ENCODE data around the gene SHROOM2. TPM values are rescaled to one million over a fixed set of nuclear protein-coding genes. Genes with fewer than 3 reads are reported as not detected.
"Not testable (repeated sequence)": the region's sequence is repeated elsewhere in the genome, so short reads cannot be mapped to it uniquely, and the experiment has no call there.

SHROOM2 gene
- total RNA-seq, 1 experiment from 2014 or later, result 14.2 TPM

DNA sequence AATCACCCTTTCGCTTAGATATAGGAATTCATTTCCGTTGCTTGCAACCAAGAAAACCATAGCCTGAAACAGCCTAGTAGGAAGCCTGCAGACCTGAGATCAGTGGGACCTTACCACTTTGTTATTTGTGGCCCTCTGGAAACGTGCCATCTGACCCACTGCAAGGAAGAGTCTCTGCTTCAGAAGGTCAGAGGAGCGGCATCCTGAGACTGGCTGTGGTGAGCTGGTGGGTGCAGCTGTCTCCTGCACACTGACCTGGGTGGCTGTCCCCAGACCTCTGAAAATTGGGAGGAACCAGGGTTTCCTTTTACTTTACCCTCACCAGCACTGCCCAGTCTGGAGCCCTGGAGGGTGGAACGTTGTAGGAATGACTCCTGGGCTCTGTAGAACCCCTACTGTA lies 18.2 kb downstream of the SHROOM2 start:
- POLR2A ChIA-PET, result no interaction called here
- intact Hi-C loops (cut with micrococcal nuclease; ENCODE audit: unreplicated experiment), result no loop called here
- no peak overlapping the region for H3K4me3 Mint-ChIP-seq (ENCODE audit: unreplicated experiment)

DNA sequence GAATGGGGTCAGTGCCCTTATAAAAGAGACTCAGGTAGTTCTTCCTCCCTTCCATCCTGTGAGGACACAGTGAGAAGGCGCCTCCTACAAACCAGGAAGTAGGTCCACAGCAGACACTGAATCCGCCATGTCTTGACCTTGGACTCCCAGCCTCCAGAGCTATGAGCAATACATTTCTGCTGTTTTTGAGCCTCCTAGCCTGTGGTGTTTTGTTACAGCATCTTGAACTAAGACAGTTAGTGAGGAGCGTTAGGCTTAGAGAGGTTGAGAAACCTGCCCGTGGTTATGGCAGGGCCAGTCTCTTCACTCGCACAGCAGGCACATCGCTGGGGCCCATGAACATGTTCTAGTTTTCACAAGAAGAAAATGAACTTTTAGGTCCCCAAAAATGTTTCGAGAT lies 19.7 kb downstream of the SHROOM2 start:
- Histone ChIP-seq H3K9me3 (no peaks in the 10 kb centered on the region), H3K27me3 (replicated peaks; ENCODE audit: control insufficient read depth, insufficient read depth, low read length) (no peaks in the 10 kb centered on the region), H3K36me3 (ENCODE audit: control insufficient read depth, insufficient read depth, low read length) (no peaks in the 10 kb centered on the region), H3K4me1 (no peaks in the 10 kb centered on the region), H3K4me3 (ENCODE audit: low read depth, low read length) (no peak overlapping the region)
- peaks cover 4% of the 10 kb centered on the region for H3K36me3 Mint-ChIP-seq (ENCODE audit: insufficient read depth, unreplicated experiment)
- H3K27ac Mint-ChIP-seq (ENCODE audit: unreplicated experiment), result no peak overlapping the region
- CTCF ChIA-PET, result no interaction called here
- POLR2A ChIA-PET, result no interaction called here
- H3K4me3 Mint-ChIP-seq (ENCODE audit: unreplicated experiment), result no peak overlapping the region
- no peak for DNase-seq
- H3K4me1 Mint-ChIP-seq (ENCODE audit: low read depth, unreplicated experiment), result no peaks in the 10 kb centered on the region
- H3K27me3 Mint-ChIP-seq (ENCODE audit: insufficient read depth, unreplicated experiment), result no peaks in the 10 kb centered on the region
- BruUV-seq (replicated peaks), result no TSS peak
- intact Hi-C loops (cut with micrococcal nuclease; ENCODE audit: unreplicated experiment), result no loop called here
- no peaks in the 10 kb centered on the region for H3K9me3 Mint-ChIP-seq (ENCODE audit: unreplicated experiment)
- TF ChIP-seq, protein P1, sequence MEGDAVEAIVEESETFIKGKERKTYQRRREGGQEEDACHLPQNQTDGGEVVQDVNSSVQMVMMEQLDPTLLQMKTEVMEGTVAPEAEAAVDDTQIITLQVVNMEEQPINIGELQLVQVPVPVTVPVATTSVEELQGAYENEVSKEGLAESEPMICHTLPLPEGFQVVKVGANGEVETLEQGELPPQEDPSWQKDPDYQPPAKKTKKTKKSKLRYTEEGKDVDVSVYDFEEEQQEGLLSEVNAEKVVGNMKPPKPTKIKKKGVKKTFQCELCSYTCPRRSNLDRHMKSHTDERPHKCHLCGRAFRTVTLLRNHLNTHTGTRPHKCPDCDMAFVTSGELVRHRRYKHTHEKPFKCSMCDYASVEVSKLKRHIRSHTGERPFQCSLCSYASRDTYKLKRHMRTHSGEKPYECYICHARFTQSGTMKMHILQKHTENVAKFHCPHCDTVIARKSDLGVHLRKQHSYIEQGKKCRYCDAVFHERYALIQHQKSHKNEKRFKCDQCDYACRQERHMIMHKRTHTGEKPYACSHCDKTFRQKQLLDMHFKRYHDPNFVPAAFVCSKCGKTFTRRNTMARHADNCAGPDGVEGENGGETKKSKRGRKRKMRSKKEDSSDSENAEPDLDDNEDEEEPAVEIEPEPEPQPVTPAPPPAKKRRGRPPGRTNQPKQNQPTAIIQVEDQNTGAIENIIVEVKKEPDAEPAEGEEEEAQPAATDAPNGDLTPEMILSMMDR (IDR thresholded peaks at IDR 0.05; ENCODE audit: insufficient read depth in 1 of 2, low read depth in 1 of 2, low read length in 1 of 2, severe bottlenecking in 1 of 2, unreplicated experiment in 1 of 2), result no peak

More for the DNA sequence above, 18.2 kb downstream of the SHROOM2 start:
- no peaks in the 10 kb centered on the region for H3K4me1 ChIP-seq
- Mint-ChIP-seq H3K27me3 (ENCODE audit: insufficient read depth, unreplicated experiment) (no peaks in the 10 kb centered on the region), H3K27ac (ENCODE audit: unreplicated experiment) (no peak overlapping the region), H3K9me3 (ENCODE audit: unreplicated experiment) (peaks cover 7% of the 10 kb centered on the region), H3K36me3 (ENCODE audit: insufficient read depth, unreplicated experiment) (peaks cover 7% of the 10 kb centered on the region), H3K4me1 (ENCODE audit: low read depth, unreplicated experiment) (no peaks in the 10 kb centered on the region)
- H3K27me3 ChIP-seq (replicated peaks; ENCODE audit: control insufficient read depth, insufficient read depth, low read length), result no peaks in the 10 kb centered on the region
- BruUV-seq (replicated peaks), result no TSS peak
- CTCF ChIA-PET, result no interaction called here
- no peaks in the 10 kb centered on the region for H3K9me3 ChIP-seq
- TF ChIP-seq, protein P1 (IDR thresholded peaks at IDR 0.05; ENCODE audit: insufficient read depth in 1 of 2, low read depth in 1 of 2, low read length in 1 of 2, severe bottlenecking in 1 of 2, unreplicated experiment in 1 of 2), result no peak
- DNase-seq, result no peak
- no peaks in the 10 kb centered on the region for H3K36me3 ChIP-seq (ENCODE audit: control insufficient read depth, insufficient read depth, low read length)
- no peak overlapping the region for H3K4me3 ChIP-seq (ENCODE audit: low read depth, low read length)

DNA sequence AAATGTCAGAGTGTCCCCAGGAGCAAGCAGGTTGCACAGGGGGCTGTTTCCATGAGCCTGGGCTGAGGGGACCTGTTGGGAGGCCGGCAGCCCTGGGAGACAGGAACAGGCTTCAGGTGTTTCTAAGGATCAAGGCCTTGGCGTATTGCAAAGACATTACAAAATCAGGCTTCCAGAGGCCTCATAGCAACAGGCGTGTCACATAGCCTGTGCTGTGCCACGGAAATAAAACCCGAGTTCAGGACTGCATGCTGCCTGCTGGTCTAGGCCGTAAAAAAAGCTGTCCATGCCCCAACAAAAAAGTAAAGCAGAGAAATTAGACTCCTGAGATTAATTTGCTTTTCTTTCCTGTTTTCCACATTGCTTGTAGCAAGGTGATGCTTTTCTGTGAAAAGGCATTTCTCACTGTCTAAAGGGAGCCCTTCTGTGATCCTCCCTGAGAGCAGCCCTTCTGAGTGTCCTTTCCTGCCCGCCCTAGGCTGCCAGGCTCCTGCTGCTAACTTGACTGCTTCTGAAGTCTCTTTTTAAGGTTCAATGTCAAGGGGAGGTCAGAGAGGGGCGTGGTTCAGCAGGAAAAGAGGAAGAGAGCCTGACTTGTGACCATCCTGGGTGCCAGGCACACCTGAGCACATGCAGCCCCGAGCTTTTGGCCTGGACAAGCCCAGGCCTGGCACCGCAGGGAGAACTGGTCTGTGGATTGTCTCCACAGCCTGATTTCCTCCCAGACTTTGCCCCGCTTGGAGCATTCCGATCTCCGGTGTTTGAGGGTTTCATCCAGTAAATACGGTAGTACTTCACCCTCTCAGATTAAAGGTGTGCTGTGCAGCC lies 21.3 kb downstream of the SHROOM2 start:
- Histone ChIP-seq H3K4me1 (no peaks in the 10 kb centered on the region), H3K9me3 (no peaks in the 10 kb centered on the region), H3K4me3 (ENCODE audit: low read depth, low read length) (no peak overlapping the region), H3K27me3 (replicated peaks; ENCODE audit: control insufficient read depth, insufficient read depth, low read length) (no peaks in the 10 kb centered on the region), H3K36me3 (ENCODE audit: control insufficient read depth, insufficient read depth, low read length) (no peaks in the 10 kb centered on the region)
- no peaks in the 10 kb centered on the region for H3K36me3 Mint-ChIP-seq (ENCODE audit: insufficient read depth, unreplicated experiment)
- no TSS peak for BruUV-seq (replicated peaks)
- no peak overlapping the region for H3K27ac Mint-ChIP-seq (ENCODE audit: unreplicated experiment)
- H3K27me3 Mint-ChIP-seq (ENCODE audit: insufficient read depth, unreplicated experiment), result no peaks in the 10 kb centered on the region
- no peaks in the 10 kb centered on the region for H3K9me3 Mint-ChIP-seq (ENCODE audit: unreplicated experiment)
- ChIA-PET CTCF (no interaction called here), POLR2A (no interaction called here)
- no peaks in the 10 kb centered on the region for H3K4me1 Mint-ChIP-seq (ENCODE audit: low read depth, unreplicated experiment)
- no peak overlapping the region for H3K4me3 Mint-ChIP-seq (ENCODE audit: unreplicated experiment)
- no peak for DNase-seq
- TF ChIP-seq, protein P1 (IDR thresholded peaks at IDR 0.05; ENCODE audit: insufficient read depth in 1 of 2, low read depth in 1 of 2, low read length in 1 of 2, severe bottlenecking in 1 of 2, unreplicated experiment in 1 of 2), result no peak
- intact Hi-C loops (cut with micrococcal nuclease; ENCODE audit: unreplicated experiment), result no loop called here

DNA sequence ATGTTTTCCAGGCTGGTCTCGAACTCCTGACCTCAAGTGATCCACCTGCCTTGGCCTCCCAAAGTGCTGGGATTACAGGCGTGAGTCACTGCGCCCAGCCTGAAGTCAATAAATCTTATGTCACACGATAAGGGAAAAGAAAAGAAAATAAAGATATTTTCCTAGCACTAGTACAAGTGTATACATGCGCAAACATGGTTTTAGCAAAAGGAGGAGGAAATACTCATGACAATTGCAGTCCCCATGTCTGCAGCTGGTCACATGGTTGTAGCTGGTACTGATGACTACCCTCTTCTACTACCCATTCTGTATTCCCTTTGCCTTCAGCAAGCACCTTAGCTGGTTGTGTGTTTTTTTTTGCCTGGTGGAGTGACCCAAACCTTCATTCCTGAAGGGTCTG lies 23.6 kb downstream of the SHROOM2 start:
- BruUV-seq (replicated peaks); H3K27me3 ChIP-seq (replicated peaks; ENCODE audit: control insufficient read depth, insufficient read depth, low read length); H3K27ac Mint-ChIP-seq (ENCODE audit: unreplicated experiment); POLR2A ChIA-PET; H3K9me3 ChIP-seq; H3K4me1 Mint-ChIP-seq (ENCODE audit: low read depth, unreplicated experiment); CTCF ChIA-PET; H3K4me3 Mint-ChIP-seq (ENCODE audit: unreplicated experiment); H3K36me3 Mint-ChIP-seq (ENCODE audit: insufficient read depth, unreplicated experiment); H3K4me1 ChIP-seq; DNase-seq; H3K9me3 Mint-ChIP-seq (ENCODE audit: unreplicated experiment); H3K27me3 Mint-ChIP-seq (ENCODE audit: insufficient read depth, unreplicated experiment); intact Hi-C loops (cut with micrococcal nuclease; ENCODE audit: unreplicated experiment); H3K4me3 ChIP-seq (ENCODE audit: low read depth, low read length); H3K36me3 ChIP-seq (ENCODE audit: control insufficient read depth, insufficient read depth, low read length): not testable (repeated sequence)

DNA sequence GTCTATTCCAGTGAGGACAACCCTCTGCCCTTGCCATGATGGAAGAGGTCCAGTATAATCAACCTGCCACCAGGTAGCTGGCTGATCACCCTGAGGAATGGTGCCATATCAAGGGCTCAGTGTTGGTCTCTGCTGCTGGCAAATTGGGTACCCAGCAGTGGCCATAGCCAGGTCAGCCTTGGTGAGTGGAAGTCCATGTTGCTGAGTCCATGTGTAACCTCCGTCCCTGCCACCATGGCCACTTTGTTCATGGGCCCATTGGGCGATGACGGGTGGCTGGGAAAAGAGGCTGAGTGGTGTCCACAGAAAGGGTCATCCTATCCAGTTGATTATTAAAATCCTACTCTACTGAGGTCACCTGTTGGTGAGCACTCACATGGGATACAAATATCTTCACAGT lies 24.9 kb downstream of the SHROOM2 start:
- H3K4me1 ChIP-seq; BruUV-seq (replicated peaks); H3K27ac Mint-ChIP-seq (ENCODE audit: unreplicated experiment); H3K4me3 ChIP-seq (ENCODE audit: low read depth, low read length); H3K4me1 Mint-ChIP-seq (ENCODE audit: low read depth, unreplicated experiment); H3K36me3 ChIP-seq (ENCODE audit: control insufficient read depth, insufficient read depth, low read length); H3K4me3 Mint-ChIP-seq (ENCODE audit: unreplicated experiment); H3K9me3 ChIP-seq; H3K27me3 ChIP-seq (replicated peaks; ENCODE audit: control insufficient read depth, insufficient read depth, low read length); H3K9me3 Mint-ChIP-seq (ENCODE audit: unreplicated experiment); H3K27me3 Mint-ChIP-seq (ENCODE audit: insufficient read depth, unreplicated experiment); CTCF ChIA-PET; H3K36me3 Mint-ChIP-seq (ENCODE audit: insufficient read depth, unreplicated experiment); DNase-seq; intact Hi-C loops (cut with micrococcal nuclease; ENCODE audit: unreplicated experiment); POLR2A ChIA-PET: not testable (repeated sequence)
